SK-N-MC (cell line): ENCODE measurements around the gene AUTS2.

Source experiments
- EZH2 ChIP-seq: fragments of 200-600 bp; sonication (generic); IDR thresholded peaks from one replicate; pipeline ENCODE4 v1.6.1; 2017; ENCODE audit warnings: antibody characterized with exemption
- FOXP2 ChIP-seq: optimal IDR thresholded peaks from 2 replicates; pipeline ENCODE3; 2011; ENCODE audit warnings: mild to moderate bottlenecking, moderate library complexity; ENCODE audit not compliant: insufficient read depth; ENCODE audit errors: extremely low read length, control extremely low read depth
- POLR2AphosphoS5 ChIP-seq: IDR thresholded peaks from 2 replicates; pipeline ENCODE4 v1.6.1; 2012; ENCODE audit warnings: mild to moderate bottlenecking, low read depth, low read length, borderline replicate concordance

DNA sequence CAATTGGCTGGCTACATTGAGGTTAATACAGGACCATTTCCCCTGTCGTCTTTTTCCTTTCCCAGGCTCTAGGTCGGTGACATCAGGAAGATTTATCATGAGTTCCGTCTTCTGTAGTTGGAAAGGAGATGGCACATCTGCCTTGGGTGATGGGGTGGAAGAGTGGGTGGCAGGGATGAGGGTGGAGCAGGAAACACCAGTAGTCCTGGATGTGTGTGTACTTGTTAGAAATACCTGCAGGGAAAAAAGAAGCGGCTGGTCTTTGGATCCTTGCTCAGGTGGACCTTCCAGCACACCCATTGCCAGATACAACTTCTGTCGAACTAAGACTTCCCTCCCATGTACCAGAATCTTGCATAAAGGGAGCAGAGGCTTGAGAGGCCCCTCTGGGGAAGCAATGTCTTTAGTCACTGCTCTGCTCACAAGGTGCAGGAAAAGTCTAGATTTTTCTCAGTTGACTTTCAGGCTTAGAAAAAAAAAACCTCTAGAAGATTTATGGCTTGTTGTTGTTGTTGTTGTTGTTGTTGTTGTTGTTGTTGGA lies 1016.9 kb downstream of the AUTS2 start:
- TF ChIP-seq POLR2AphosphoS5, result no peak
- no peak for TF ChIP-seq EZH2
- no peak for TF ChIP-seq FOXP2
